Fibroblast of peridontal ligament (primary cell): Measurements from ENCODE around the gene CHKA.

ENCODE experiments used
- DNase-seq: peaks from one replicate; pipeline ENCODE4 v3.0.0-alpha.2; 2010; ENCODE audit errors: extremely low read depth

Gene CHKA

DNA sequence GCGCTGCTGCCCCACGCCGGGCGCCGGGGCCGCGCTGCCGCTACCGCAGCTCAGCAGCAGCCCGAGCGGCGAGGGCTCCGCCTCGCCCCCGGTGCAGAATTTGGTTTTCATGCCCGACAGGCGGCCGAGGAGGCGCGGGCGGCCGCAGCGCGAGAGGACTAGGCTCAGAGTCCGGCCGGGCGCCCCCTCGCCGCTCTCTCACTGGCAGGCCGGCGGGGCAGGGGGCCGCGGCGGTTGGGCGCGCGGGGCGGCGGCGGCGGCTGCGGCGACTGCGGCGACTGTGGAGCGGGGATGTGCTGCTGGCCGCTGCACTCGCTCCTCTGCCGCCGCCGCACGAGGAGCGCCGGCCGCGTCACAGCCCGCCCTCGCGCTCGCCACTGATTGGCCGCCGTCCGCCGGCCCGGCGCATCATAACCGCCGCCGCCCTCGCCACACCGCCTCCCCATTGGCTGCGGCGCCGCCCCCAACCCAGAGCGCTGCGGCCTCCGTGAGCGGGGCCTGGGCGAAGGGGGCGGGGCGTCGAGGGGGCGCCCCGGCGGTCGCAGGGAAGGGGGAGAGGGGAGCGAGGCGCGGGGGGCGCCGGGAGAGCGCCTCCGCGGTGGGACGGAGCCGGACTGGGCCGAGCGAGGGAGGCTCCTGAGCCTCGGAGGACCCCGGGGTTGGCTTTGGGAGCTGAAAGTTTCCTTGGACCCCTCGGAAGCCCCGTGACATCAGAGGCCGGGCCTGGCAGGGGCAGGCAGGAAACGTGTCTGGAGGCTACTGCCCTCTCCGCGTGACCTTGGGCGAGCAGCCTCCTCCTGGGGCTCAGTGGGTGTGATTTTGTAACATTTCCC, at the start of gene CHKA:
TSS of gene CHKA (minus strand) at position 322 of the 833 bp plus-strand sequence. CDS start at position 111, 211 bp downstream.
- peak; percentile 70 for DNase-seq

DNA sequence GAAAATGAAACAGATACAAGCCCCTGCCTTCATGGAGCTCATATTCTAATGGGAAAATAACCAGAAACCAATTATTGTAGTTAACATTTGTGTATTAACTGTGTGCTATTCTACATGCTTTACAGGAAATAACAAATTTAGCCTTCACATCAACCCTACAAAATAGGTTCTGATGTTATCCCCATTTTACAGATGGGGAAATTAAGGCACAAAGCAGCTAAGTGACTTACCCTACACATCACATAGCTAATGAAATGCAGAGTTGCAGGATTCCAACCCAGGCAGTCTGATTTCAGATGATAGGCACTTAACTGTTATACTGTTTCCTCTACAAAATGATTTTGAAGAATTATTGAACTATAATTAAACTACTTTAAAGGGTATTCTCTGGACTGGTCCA, 48.3 kb upstream of the CHKA start:
- DNase-seq, result no peak

DNA sequence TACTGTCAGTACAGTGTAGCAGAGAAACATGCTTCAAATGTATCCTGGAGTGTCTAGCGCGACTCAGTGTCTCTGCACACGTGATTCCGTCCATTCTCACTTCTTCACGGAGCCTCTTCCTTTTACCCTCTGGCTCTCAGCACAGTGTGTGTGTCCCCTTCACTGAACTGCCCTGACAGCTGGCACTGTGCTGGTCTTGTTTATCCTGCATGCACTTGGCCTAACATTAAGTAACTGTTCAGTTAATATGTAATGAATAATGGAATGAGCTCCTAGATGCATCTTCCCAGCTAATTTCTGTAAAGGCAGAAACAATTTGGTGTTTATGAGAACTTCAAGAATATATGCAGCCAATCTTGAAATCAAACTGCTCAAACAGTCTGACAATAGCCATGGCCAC, 47.5 kb upstream of the CHKA start:
- DNase-seq, result no peak

DNA sequence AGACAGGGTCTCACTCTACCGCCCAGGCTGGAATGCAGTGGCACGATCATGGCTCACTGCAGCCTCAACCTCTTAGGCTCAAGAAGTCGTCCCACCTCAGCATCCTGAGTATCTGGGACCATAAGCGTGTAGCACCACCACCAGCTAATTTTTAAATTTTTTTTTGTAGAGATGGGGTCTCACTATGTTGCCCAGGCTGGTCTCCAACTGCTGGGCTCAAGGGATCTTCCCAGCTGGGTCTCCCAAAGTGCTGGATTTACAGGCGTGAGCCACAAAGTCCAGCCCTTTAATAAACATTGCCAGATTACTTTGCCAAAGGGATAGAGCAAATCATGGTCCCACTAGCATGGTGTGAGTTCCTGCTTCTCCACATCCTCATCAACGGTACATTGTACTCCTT, 46.3 kb upstream of the CHKA start:
- no peak for DNase-seq

DNA sequence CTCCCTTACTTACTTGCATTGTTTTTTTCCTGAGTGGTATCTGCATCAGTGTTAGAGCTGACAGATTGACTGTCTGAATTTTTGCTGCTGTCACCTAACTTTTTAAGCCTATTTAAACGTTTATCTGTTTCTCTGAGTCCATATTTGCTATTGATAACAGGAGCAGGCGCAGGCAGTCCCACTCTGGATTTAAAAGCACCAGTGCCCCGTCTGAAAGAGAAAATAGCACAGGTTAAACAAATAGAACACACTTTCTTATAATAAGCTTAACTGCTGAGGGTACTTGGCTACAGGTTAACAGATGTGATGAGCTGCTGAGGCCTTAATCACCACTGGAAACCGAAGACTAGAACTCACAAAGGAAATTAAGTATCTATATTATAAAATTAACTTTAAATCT, 45.8 kb upstream of the CHKA start:
- no peak for DNase-seq

DNA sequence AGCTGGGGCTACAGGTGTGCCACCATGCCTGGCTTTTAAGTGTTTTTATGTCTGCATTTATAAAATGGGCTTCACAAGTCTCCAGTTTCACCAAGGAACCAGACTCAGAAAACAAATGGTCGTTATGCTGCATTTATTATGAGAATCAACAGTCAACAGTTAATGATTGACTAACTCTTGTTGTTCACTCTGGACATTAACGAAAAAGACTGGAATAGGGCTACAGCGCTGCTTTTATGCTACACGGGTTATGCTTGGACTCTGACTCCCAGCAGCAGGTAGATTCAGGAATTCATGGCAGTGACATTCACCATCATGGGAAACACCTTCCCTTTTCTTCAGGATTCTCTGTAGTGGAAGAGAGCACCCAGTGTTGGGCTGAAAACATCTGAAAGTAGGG, 44.4 kb upstream of the CHKA start:
- DNase-seq, result no peak

DNA sequence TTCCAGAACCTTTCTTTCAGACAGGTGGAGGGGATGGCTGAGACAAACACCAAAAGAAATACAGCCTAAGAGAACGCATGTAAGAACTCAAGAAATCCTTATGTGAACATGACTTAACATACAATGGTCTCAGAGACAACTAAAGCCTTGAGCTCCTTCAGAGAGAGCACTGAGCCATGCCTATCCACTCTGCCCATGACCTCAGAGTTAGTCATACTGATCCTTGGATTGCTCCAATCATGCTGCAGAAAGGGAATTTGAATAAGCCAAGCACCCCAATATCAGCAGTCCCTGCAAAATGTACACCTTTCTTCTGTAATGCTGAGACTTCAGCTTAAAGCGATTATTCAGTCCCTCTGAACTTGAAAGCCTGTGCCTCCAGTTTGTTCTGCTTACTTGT, 43.2 kb upstream of the CHKA start:
- peak; percentile 27 for DNase-seq

DNA sequence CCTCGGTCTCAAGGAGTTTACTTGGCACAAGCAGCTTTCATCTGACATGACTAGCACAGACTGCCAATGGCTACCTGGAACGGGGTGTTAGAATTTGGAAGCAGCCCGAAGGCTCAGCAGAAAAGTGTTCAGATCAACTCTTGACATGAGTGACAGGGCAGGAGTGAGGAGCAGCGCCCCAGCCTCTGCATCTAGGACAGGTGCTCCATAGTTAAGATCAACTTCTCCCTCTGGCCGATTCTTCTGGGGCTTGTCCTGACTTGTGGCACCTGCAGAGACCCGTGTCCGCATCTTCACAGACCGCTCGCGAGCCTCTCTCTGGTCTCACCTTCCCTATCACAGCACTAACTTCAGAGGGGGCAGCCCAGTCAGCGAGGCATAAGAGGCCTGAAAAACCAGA, 42.5 kb upstream of the CHKA start:
- DNase-seq, result no peak

DNA sequence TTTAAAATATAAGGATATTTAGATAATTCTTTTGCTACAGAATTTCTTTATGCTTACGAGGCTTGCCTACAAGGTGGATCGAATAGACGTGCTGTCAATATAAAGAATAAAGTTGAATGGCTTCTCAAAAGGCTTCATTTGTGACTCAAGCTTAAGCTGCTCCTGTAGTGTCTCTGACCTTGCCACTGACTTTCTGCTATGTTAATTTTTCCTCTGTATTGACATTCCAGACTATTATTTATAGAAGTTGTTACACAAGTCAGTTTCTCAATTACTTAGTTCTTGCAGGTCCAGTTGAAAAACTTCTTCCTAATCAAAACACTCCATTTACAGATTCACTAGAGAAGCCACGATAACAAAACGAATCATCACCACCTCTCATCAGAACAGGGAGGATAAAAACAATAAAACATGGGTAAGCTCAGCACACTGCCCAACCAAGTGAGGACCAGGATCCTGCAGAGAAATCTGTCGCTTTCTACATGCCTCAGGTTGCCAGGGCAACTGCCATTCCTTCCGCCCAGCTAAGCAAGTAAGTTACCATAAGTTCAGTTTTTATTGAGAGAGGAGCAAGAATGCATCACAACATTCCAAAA, 39.0 kb upstream of the CHKA start:
- DNase-seq, result peak; percentile 25

DNA sequence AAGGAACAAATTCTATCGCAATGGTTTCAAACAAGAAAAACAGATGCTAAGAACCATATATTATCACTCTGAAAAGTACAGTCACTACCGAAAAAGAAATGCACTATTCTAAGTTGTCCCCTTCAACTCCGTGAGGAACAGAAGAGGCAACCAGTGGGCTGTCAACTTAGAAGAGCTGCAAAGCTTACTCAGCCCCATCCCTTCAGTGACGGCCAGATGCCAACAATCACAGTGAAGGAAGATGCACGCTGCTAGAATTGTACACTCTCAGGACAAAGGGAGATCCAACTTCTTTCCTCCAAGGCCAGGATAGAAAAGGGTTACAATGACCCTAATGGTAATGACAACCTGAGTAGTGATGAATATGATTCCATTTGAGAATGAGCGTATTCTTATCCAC, 38.5 kb upstream of the CHKA start:
- DNase-seq, result no peak

DNA sequence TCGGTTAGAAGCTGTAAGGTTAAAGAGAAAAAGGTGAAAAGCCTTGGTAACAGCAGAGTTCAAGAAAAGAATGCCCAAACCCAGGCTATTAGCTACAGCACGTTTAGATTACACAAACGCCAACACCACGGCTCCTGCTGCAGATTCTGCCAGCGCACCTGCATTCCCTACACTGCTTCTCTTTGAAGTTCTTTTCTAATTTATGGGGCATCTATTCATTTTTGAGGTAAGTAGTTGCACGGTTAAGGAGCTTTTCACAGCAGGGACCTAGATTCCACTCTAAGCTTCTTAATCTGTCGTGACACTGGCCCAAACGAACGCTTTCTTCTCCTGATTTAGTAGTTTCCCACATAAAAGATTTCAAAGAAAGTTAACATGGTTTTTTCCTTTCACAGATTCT, 38.0 kb upstream of the CHKA start:
- no peak for DNase-seq

DNA sequence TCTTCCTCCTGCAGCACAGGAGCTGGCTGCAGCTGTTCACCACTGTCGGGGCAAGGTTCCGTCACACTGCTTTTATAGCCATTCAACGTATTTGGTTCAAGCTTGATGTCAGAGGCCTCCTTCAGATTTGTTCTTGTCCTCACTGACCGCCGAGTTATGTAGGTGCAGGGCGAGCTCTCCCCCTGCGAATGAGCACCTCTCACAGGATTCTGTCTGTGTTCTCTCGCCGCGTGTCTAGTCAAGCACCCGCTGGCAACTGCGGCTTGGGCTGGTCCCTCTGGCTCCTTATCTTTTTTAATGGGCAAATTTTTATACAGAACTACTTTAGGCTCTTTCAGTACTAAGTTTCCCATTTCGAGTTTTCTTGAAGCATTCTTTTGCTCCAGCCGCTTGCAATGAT, 37.4 kb upstream of the CHKA start:
- DNase-seq, result no peak

DNA sequence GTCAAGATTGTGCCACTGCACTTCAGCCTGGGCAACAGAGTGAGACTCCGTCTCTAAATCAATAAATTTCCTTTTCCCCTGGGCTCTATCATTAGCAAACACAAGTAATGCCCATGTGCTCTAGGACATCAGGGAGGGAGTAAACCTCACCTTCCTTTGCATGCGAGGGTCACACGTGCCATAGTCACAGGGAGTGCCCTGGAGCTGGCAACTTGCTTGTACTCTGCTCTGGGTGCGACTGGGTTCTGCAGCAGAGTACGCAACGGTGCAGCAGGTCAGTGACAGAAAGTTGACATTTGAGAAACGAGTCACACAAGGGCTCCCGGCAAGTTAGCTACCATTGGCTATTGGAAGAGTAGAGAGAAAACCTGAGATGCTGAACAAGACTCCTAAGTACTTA, 32.6 kb upstream of the CHKA start:
- no peak for DNase-seq

DNA sequence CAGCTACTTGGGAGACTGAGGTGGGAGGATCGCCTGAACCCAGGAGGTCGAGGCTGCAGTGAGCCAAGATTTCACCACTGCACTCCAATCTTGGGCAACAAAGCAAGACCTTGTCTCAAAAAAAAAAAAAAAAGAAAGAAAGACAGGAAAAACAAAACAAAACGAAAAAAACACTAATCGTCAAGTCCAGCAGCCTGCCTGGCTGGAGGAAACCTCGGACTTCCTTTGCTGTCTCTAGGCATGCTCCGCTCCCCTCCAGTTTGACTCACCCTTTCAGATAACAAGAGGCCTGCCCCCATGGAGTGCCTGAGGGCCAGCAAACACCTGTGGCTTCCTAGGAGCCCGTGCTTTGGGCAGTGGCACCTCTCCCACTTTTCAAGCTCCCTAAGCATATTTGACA, 28.8 kb upstream of the CHKA start:
- DNase-seq, result no peak

DNA sequence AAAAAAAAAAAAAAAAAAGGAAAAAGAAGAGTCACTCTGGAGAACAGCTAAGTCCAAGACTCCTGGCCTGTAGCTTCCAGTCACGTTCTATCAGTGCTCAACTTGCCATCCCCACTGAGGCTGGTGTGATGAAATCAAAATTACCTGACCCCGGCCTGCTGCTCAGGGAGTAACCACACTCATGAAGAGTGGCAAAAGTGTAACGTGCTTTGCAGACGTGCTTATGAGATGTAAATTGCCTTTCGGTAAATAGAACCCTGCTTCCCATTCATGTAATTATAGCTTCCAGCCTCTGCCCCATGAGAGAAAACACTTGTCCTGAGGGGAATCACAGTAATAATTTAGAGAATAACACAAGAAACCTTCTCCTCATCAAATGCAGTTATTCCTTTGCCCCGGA, 28.2 kb upstream of the CHKA start:
- DNase-seq, result no peak

DNA sequence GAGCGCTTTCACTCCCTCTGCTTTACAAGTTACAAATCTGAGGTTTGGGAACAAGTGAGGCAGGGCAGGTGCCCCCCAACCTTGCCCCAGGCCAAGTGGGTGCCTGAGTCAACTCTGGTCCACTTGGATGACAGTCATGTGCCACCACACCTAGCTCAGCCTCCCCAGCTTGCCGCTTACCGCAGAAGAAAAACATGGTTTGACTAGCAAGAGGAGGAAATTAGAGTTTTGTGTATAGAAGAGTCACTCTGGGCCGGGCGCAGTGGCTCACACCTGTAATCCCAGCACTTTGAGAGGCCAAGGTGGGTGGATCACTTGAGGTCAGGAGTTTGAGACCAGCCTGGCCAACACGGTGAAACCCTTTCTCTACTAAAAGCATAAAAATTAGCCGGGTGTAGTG, 27.7 kb upstream of the CHKA start:
- no peak for DNase-seq

DNA sequence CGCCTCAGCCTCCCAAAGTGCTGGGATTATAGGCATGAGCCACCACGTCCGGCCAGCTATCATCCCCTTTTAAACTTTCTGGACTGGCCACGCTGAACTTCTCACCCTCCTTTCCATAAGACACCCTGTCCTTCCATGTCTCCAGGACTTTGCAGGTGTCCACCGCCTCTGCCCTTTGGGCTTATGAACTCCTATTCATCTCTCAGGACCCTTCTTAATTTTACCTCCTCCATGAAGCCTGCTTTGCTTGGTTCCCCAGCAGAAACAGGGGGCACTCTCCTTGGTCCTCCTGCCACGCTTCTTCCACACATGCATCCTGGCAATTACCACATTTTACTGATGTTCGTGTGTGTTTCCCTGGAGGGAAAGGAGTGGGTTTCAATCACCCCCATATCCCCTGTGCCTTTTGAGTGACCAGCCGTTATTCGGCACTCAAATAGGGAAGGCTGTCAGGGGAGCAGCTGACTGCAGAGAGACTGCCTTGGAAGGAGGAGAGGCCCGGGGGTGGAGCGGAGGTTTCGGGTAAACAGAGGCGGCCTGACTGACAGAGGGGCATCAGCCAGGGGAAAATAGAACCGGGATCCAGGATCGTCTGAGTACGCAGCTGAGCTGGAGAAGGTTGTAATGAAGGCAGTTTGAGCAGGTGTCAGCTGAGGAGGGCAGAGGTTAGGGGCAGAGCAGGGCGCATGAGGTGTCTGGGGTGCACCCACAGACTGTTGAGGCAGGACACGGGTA, 27.1 kb upstream of the CHKA start:
- no peak for DNase-seq

DNA sequence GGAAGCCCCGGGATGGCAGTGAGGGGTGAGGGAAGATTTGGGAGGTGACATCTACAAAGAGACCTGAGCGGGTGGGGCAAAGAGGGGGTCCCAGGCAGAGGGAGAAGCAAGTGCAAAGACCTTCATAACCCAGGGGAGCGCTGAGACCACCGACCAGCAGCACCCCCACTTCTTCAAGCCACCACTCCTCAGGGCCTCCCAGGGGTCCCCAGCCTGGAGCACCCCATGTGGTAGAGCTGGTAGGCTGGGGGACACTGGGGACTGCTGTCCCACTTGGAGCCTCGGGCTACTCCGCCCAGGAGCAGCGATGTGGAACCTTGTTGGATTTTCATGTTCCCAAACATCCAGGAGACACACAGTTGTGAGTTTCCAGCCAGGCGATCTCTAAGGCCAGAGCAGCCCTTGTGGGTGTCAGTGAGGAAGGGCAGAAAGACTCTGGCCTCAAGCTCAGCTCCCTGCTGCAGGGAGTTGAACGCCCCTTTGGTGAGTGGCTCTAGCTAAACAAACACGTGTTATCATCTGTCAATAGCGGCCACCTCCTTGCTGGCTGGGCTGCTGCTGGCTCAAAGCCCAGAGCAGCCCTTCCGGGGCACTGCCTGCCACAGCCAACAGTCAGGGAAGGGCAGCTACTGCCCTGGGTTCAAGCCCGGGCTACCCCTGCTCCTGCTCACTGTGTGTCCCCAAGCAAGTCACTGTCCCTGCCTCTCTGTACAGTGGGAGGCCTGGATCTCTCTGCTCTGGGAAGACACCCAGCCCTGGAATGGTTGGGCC, 25.7 kb upstream of the CHKA start:
- DNase-seq, result no peak

DNA sequence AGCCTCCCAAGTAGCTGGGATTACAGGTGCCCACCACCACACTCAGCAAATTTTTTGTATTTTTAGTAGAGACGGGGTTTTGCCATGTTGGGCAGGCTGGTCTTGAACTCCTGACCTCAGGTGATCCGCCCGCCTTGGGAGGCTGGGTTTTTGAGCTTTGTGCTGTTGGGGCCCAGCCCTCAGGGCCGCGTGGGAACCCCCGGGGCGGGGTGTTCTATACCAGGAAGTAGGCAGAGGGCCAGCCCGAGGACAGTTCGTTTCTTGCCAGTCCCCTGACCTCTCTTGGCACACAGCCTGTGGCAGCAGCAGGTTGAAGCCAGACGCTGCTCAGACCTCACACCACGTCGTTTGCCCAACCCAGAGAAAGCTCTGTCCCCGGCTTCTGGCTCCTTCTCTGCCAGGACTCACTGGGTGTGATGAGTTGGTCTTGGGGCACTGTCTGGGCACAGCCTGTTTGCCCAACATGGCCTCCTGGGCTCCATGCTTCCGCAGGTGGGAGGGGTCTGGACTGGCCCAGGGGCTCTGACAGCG, 24.9 kb upstream of the CHKA start:
- no peak for DNase-seq

DNA sequence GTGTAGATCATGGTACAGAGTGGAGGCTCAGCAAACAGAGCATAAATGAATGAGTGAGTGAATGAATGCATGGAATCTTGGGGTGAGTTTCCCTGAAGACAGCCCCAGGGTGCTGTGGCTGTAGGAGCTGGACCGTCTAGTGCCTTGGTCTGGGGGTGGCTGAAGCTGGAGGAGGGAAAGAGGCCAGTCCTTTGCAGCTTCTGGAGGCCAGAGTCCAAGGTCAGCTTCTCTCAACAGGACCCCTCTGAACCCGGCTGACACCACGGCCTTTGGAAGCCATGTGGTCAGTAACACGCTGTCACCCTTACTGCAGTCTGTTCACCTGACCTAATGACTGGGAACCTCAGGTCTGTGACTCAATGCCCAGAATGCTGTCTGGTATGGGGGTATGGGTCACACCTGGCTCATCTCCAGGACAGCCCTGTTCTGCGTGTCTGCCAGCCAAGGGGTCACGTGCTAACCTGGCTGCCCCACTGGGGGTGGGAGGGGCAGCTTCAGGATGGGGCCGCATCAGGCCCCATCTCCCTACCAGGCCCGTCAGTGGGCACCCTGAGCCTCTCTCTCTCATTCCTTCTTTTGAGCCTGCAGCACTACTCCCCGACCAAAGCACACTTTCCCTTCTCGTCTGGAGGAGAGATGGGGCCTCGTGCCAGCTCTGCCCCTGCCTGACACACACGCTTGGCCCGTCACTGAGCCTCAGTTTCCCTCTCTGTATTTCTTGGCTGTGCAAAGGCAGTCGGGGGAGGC, 24.1 kb upstream of the CHKA start:
- DNase-seq, result no peak

DNA sequence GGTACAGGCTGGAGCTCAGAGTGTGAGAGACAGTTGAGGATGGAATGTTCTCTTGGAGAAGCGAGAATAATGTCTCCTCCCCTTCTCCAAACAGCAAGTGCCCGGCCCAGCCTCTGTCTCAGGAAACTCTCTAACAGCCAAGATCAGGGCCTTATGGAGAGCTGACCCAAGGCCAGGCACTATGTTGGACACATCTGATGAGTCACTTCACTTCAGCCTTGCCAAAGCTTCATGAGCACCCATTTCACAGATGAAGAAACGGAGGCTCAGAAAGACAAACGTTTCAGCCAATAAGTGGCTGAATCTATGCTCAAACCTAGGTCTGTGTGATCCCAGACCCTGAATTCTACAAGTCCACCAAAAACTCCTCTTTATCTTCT, 22.1 kb upstream of the CHKA start:
- no peak for DNase-seq
